ENCODE results near the gene IQSEC1. TPM values are rescaled to one million over a fixed set of nuclear protein-coding genes. Genes with fewer than 3 reads are reported as not detected.

The IQSEC1 gene
- total and polyA plus RNA-seq, 2 experiments from 2014 or later: 8.0 to 51.9 TPM

GRCh38 chr3:13114811-13115575 lies 41.8 kb upstream of the IQSEC1 start:
- Mint-ChIP-seq H3K9me3 (no peaks in the 10 kb centered on the region), H3K4me1 (peaks cover 17% of the 10 kb centered on the region), H3K36me3 (ENCODE audit: low read depth) (no peaks in the 10 kb centered on the region), H3K27me3 (ENCODE audit: insufficient read depth, low read depth, poor library complexity) (peaks cover 12% of the 10 kb centered on the region), H3K27ac (no peak overlapping the region), H3K4me3 (no peak overlapping the region)
- H3K79me2 ChIP-seq (replicated peaks; ENCODE audit: insufficient read depth): no peaks in the 10 kb centered on the region
- H3K4me3 ChIP-seq: no peak overlapping the region
- H3K4me1 ChIP-seq (ENCODE audit: insufficient read depth): no peaks in the 10 kb centered on the region
- H4K20me1 ChIP-seq (replicated peaks; ENCODE audit: insufficient read depth): no peaks in the 10 kb centered on the region
- H3K4me2 ChIP-seq: no peak overlapping the region
- H3F3A ChIP-seq (replicated peaks; ENCODE audit: low read depth): no peaks in the 10 kb centered on the region
- TF ChIP-seq POLR2AphosphoS5 (IDR thresholded peaks at IDR 0.05; ENCODE audit: low read depth) (no peak), EZH2phosphoT487 (IDR thresholded peaks at IDR 0.05; ENCODE audit: unreplicated experiment) (no peak), CREB1 (CRISPR knock-in tag; IDR thresholded peaks at IDR 0.05; ENCODE audit: low read depth) (no peak), ZNF114 (CRISPR knock-in tag; IDR thresholded peaks at IDR 0.05) (no peak), STAT1 (IDR thresholded peaks at IDR 0.05; ENCODE audit: unreplicated experiment) (no peak), EZH2 (IDR thresholded peaks at IDR 0.05; ENCODE audit: low read depth, unreplicated experiment) (no peak), ZNF331 (CRISPR knock-in tag; IDR thresholded peaks at IDR 0.05; ENCODE audit: low read depth) (no peak), JUNB (IDR thresholded peaks at IDR 0.05; ENCODE audit: unreplicated experiment) (no peak), NANOG (IDR thresholded peaks at IDR 0.05; ENCODE audit: borderline replicate concordance) (no peak), ETS1 (IDR thresholded peaks at IDR 0.05) (no peak), CTCF (conservative IDR thresholded peaks at IDR 0.05; ENCODE audit: low read depth in 2 of 2) (no peak)
- TF ChIP-seq, protein P1, sequence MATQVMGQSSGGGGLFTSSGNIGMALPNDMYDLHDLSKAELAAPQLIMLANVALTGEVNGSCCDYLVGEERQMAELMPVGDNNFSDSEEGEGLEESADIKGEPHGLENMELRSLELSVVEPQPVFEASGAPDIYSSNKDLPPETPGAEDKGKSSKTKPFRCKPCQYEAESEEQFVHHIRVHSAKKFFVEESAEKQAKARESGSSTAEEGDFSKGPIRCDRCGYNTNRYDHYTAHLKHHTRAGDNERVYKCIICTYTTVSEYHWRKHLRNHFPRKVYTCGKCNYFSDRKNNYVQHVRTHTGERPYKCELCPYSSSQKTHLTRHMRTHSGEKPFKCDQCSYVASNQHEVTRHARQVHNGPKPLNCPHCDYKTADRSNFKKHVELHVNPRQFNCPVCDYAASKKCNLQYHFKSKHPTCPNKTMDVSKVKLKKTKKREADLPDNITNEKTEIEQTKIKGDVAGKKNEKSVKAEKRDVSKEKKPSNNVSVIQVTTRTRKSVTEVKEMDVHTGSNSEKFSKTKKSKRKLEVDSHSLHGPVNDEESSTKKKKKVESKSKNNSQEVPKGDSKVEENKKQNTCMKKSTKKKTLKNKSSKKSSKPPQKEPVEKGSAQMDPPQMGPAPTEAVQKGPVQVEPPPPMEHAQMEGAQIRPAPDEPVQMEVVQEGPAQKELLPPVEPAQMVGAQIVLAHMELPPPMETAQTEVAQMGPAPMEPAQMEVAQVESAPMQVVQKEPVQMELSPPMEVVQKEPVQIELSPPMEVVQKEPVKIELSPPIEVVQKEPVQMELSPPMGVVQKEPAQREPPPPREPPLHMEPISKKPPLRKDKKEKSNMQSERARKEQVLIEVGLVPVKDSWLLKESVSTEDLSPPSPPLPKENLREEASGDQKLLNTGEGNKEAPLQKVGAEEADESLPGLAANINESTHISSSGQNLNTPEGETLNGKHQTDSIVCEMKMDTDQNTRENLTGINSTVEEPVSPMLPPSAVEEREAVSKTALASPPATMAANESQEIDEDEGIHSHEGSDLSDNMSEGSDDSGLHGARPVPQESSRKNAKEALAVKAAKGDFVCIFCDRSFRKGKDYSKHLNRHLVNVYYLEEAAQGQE (IDR thresholded peaks at IDR 0.05; ENCODE audit: unreplicated experiment): no peak
- TF ChIP-seq, protein P2, sequence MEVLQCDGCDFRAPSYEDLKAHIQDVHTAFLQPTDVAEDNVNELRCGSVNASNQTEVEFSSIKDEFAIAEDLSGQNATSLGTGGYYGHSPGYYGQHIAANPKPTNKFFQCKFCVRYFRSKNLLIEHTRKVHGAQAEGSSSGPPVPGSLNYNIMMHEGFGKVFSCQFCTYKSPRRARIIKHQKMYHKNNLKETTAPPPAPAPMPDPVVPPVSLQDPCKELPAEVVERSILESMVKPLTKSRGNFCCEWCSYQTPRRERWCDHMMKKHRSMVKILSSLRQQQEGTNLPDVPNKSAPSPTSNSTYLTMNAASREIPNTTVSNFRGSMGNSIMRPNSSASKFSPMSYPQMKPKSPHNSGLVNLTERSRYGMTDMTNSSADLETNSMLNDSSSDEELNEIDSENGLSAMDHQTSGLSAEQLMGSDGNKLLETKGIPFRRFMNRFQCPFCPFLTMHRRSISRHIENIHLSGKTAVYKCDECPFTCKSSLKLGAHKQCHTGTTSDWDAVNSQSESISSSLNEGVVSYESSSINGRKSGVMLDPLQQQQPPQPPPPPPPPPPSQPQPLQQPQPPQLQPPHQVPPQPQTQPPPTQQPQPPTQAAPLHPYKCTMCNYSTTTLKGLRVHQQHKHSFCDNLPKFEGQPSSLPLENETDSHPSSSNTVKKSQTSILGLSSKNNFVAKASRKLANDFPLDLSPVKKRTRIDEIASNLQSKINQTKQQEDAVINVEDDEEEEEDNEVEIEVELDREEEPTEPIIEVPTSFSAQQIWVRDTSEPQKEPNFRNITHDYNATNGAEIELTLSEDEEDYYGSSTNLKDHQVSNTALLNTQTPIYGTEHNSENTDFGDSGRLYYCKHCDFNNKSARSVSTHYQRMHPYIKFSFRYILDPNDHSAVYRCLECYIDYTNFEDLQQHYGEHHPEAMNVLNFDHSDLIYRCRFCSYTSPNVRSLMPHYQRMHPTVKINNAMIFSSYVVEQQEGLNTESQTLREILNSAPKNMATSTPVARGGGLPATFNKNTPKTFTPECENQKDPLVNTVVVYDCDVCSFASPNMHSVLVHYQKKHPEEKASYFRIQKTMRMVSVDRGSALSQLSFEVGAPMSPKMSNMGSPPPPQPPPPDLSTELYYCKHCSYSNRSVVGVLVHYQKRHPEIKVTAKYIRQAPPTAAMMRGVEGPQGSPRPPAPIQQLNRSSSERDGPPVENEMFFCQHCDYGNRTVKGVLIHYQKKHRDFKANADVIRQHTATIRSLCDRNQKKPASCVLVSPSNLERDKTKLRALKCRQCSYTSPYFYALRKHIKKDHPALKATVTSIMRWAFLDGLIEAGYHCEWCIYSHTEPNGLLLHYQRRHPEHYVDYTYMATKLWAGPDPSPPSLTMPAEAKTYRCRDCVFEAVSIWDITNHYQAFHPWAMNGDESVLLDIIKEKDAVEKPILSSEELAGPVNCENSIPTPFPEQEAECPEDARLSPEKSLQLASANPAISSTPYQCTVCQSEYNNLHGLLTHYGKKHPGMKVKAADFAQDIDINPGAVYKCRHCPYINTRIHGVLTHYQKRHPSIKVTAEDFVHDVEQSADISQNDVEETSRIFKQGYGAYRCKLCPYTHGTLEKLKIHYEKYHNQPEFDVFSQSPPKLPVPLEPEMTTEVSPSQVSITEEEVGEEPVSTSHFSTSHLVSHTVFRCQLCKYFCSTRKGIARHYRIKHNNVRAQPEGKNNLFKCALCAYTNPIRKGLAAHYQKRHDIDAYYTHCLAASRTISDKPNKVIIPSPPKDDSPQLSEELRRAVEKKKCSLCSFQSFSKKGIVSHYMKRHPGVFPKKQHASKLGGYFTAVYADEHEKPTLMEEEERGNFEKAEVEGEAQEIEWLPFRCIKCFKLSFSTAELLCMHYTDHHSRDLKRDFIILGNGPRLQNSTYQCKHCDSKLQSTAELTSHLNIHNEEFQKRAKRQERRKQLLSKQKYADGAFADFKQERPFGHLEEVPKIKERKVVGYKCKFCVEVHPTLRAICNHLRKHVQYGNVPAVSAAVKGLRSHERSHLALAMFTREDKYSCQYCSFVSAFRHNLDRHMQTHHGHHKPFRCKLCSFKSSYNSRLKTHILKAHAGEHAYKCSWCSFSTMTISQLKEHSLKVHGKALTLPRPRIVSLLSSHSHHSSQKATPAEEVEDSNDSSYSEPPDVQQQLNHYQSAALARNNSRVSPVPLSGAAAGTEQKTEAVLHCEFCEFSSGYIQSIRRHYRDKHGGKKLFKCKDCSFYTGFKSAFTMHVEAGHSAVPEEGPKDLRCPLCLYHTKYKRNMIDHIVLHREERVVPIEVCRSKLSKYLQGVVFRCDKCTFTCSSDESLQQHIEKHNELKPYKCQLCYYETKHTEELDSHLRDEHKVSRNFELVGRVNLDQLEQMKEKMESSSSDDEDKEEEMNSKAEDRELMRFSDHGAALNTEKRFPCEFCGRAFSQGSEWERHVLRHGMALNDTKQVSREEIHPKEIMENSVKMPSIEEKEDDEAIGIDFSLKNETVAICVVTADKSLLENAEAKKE (CRISPR knock-in tag; IDR thresholded peaks at IDR 0.05): no peak
- H3K9me2 ChIP-seq (ENCODE audit: insufficient read depth): no peaks in the 10 kb centered on the region
- H2AFZ ChIP-seq: no peak overlapping the region
- no peaks in the 10 kb centered on the region for H3K36me3 ChIP-seq (ENCODE audit: insufficient read depth)
- peak; percentile 43 for ATAC-seq
- no peak overlapping the region for H3K27ac ChIP-seq (ENCODE audit: low read depth)
- no peak for DNase-seq (ENCODE audit: low spot score)
- no peaks in the 10 kb centered on the region for H3K27me3 ChIP-seq (ENCODE audit: insufficient read depth)
